Inferior parietal cortex (tissue), 1 donor: Measurements from ENCODE around the gene ARHGEF28.

Experiments used
- DNase-seq: peaks from one replicate; pipeline ENCODE4 v3.0.0-alpha.2; 2016; ENCODE audit errors: extremely low spot score

Gene ARHGEF28

DNA sequence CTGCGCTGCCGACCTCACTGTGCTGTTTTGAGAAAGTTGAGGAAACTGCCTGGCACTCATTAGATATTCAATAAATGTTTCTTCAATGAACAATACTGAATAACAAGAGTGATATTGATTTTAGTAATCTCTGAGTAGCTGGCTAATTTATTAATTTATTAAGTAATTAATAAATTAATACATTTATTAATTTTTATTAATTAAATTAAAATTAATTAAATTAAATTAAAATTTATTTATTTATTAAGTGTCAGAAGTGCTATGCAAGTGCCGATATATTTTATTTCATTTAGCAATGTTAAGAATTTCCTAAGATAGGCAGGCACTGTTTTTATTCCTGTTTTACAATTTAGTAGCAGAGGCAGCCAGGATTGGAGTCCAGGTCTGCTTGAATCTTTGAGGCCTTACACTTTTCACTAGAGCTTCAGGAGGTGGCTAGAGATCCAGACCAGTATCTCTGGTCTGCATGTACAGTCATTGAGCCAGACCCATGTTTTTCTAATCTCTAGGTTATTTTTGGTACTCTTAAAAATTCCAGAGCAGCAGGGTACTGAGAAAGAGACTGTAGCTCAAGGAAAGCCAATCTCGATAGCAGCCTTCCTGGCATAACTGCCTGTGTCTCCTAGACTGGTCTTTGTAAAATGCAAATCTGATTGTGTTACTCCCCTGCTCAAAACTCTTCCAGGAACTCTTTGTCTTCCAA is 109.2 kb downstream of the ARHGEF28 start:
- no peak for DNase-seq

DNA sequence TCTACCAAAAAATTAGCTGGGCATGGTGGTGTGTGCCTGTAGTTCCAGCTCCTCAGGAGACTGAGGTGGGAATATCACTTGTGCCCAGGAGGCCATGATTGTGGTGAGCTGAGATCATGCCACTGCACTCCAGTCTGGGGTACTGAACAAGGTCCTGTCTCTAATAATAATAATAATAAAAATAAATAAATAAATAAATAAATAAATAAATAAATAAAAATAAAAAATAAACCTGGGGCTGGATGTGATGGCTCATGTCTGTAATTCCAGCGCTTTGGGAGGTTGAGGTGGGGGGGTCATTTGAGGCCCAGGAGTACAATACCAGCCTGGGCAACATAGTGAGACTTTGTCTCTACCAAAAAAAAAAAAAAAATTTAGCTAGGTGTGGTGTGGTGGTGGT is 113.7 kb downstream of the ARHGEF28 start:
- no peak for DNase-seq

DNA sequence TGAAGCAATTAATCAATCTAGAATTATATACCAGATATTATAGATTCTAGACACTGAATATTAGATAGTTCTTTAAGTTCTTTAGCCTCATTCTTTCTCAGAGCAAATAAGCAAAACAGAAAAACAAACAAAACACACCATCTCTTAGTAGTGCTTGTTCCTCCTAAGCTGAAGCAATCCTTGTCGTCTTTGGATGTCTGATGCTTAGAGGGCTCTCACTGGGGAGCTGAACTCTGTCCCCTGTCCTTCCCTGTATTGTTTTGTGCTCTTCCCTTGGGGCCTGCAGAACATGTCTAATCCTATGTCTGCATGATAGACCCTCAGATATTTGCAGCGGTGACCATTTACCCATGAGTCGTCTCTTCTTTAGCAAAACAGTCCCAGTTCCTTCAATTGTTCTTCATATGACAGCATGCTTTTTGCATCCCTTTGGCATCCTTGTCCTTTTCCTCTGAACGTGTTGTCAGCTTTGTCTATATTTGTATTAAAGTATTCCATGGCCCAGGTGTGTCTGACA is 114.3 kb downstream of the ARHGEF28 start:
- DNase-seq: no peak

DNA sequence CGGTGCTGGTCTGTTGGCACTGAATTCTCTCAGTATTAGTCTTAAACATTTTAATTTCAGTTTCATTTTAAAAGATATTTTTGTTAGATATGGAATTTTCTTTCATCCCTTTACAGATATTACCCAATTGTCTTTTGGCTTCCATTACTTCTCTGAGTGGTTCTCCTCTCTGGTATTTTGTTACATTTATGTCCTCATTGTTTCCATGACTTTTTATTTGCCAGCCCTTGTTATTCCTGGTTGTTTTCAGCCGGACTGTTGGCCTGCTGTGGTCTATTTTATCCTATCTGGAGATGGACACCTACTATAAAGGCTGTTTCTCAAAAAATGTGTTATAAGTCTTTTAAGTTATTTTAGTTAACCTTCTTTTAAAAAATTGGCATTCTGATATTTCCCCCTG is 117.2 kb downstream of the ARHGEF28 start:
- DNase-seq: no peak

DNA sequence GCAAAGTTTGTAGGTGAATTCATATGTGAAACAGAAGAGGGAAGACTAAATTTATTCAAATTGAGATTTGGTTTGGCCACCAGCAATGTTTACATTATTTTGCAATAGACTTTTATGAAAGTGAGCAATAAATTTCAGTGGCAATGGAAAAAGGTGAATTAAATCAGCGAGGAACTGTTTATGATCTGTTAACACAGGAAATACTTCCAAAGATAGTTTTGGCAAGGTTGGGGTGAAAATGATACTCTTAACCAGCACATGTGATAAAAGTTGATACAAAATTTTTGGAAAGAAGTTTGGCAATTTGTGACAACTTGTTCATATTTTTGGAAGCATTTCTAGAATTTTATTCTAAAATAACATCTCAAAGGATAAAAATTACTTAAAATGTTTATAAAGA is 119.8 kb downstream of the ARHGEF28 start:
- DNase-seq: no peak

DNA sequence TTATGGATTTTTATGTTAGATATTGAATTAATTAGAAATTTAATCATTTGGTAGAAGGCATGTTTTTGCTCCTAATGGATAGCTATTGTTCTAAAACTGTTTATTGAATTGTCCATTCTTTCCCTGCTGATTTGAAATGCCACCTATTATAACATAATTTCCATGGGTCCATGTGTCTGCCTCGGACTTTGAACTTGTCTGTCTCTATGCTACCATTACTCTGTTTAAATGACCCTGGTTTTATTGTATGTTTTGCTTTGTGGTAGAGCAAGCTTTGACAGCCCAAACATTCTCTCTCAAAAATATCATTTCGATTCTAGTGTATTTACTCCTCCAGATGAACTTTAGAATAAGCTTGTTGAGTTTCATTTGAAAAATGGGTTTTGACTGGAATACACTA is 120.6 kb downstream of the ARHGEF28 start:
- DNase-seq: no peak

DNA sequence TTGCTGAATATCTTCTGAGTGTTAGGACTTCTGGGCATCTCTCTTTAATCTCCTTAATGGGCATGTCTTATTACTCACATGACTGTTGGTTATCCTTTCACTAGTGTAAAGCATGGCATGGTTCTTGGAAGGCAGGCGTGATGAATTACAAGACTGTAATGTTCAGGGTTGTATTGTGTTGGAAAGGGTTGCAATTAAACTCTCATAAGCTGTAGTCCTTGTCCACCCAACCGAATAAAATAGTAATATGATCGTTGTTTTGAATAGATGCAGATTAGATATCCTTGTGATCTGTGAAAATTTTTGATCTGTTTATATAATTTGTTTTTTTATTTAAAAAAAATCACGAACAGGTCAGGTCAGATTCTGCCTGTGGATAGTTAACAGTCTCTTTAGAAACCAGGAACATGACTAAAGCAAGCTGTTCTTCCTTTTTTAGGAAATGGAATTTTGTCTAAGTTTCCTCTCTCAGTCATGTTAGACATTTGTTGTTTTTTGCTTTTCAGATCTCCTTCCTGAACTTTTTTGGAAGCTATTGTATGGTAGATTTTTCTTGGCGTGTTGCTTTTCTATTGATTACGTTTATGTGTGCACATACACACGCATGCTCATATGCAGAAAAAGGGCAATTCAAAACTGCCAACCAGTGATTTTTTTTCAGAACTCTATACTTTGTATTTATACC is 121.8 kb downstream of the ARHGEF28 start:
- no peak for DNase-seq

DNA sequence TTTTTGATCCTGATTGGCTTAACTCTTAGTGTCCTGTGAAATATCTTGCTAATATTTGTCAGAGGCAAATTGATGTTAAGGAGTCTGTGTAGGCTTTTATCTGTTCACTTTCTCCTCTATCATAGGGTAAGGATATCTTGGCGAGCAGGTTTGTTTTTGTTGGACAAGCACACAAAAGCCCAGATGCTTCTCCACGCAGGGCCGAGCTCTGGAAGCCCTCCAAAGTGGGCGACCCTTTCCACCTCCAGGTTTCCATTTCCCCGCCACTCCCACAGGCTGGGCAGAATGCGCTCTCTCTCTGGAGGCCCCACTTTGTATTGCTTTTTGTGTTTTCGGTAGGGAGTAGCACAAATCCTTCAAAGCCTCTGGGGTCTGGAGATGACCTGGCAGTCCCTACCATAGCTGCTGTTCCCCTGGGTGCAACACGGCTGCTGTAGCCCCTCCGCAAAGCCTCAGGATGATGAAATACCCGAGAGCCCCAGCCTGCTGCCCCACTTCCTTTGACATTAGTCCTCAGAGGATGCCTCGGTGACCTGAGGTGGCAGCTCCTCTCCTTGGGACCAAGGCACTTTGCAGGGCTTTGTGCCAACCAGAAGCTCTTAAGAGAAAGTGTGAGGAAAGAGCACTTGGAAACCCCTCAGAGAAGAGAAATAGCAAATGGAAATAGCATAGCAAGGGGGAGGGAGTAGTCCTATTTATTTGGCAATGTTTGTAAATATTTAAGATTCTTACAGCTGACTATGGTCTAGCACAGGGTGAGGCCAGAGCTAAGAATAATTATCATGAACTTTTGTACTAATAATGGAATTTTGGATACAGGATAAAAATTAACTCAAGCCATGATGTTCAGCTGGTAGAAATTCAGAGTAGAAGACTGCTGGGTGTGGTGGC is 122.8 kb downstream of the ARHGEF28 start:
- no peak for DNase-seq

DNA sequence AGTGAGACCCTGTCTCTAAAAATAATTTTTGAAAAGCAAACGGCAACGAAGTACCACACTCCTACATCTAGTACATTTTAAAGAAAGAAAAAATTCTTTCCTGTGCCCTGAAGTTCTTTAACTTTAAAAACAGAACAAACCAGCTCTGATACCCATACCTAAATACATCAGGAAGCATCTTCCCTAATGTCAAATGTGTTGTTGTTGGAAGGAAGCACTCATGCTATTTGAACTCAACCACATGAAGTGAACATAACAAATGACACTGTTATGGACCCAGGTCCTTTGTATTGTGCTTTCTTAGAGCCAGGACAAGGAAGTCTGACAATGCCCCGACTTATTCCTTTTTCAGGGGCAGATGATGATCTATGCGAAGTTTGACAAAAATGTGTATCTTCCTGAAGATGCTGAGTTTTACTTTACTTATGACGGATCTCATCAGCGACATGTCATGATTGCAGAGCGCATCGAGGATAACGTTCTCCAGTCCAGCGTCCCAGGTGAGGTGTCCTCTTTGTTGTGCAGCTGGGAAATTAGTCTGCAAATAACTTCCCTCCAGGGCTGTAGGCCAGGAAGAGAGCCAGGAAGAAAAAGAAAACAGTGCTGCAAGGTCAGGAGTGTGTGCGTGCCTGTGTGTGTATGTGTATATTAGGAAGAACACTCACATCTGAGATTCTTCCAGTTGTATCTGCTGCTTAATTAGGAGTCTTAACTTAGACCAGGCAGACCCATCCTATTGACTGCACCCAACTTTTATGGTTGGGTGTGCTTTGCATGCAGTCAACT is 123.7 kb downstream of the ARHGEF28 start:
- DNase-seq: no peak

DNA sequence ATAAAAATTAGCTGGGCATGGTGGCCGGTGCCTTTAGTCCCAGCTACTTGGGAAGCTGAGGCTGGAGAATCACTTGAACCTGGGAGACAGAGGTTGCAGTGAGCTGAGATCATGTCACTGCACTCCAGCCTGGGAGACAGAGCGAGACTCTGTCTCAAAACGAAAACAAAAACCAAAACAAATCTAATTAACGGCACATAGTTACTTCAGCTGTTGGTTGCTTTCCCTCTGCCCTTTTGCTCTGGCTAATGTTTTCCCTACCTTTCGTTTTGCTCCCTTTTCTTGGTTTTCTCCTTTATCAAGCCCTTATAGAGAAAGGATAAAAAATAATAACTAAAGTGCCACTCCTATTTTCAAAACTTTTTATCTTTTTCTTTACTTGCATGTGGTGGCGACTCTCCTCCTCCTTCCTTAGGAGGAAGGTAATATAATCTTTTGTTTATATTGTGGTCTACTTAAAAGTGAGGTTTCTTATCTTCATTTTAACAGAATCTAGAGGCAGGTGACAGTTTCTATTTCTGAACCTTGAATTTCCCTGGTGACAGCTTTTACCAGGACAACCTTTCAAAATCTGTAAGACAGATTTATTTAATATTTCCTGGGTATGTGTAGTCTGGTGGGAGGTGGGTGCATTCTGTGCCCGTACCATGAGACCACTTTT is 125.4 kb downstream of the ARHGEF28 start:
- DNase-seq: no peak

DNA sequence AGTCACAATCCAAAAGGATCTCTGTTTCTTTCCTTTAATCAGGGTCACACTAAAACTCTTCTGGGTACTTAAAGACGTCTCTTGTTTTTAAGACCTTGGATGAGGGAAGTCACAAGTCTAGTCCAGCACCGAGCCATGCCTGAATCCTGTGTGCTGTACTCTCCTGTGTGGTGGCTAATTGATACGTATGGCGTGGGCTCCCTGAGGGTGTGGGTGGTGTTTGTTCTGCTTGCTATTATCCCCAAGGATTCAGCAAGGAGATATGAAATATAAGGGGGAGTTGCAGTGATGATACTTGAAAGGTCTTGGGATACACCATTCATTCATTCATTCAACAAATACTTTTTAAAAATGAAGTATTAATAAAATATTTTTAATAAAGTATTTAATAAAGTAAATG is 128.3 kb downstream of the ARHGEF28 start:
- no peak for DNase-seq

DNA sequence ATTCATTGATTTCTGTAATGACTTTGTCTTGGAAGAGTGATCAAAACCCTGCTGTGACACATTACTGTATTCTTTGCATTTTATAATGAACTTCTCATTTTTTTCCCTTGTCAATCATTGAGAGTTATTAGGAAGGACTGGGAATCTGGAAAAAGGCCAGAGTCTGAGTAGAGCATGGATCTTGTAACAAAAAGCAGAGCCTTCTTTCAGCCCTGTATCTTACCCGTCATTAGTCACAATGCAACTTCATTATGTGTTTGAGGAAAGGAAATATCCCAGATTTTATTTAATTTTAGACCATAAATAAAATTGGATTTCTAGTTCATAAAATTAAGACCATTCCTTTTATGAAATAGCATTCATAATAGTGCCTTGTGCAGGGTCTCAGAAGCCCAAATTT is 131.4 kb downstream of the ARHGEF28 start:
- DNase-seq: no peak

DNA sequence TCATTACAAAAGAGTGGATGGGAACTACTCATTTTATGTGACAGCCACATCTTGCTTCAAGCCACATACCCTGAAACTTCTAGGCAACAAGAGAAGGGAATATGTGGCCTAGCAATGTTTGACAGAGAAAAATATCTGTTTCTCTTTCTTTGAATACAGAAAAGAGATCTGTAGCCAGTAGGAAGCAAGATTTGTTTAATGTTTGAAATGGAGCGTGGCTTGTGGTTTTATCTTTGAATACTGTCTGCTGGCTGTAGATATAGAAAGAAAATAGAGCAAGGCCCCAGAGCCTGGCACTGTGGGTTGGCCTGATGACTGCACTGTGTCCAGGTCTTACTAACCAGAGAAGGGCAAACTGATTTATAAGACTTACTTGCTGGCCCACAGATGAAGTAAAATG is 133.8 kb downstream of the ARHGEF28 start:
- DNase-seq: no peak

DNA sequence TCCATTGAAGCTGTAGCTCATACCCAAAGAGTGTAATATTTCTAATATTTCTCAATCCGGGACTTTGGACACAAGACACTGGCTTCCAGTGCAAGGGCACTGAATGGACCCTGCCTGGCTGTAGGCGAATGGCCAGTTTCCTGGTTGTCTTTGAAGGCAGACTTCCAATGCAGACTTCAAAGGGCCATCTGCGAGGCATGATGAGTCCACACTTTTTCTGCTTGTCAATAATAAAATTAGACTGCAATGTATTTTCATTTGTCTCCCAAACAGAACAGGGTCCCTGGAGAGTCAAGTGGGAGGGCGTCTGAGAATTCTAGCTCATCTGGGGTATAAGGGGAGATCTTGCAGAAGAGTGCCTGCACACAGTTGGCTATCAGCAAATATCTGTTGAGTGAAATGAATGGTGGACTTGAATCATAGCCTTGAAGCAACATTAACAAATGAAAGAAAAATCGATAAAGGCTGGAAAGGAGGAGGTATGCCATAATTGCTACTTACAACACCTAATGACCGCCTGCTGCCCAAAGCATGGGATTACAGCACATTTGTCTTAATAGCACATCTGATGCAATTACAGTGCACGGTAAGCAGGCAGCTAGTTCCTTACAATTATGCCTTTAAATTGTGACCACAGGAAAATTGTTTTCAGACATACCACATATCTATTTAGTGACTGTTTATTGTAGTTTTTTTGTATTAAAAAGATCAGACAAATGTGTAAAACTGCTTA is 137.5 kb downstream of the ARHGEF28 start:
- DNase-seq: no peak

DNA sequence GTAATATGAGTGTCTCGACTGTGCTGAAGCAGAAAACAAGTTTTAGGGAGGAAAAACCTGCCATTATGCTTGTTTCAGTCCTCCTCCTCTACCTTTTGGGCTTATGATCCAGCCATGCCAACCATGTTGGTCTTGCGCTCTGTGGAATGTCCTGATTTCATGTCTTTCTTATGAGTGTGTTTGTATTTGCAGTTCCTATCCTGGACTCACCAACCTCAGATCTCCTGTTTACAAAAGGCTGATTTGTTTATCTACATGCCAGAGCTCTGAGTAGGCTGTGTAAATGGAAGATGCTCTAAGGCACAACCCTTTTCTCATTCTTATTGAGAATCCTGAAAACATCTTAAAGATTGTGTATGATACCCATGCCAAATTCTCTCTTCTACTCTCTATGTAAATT is 138.6 kb downstream of the ARHGEF28 start:
- DNase-seq: no peak

DNA sequence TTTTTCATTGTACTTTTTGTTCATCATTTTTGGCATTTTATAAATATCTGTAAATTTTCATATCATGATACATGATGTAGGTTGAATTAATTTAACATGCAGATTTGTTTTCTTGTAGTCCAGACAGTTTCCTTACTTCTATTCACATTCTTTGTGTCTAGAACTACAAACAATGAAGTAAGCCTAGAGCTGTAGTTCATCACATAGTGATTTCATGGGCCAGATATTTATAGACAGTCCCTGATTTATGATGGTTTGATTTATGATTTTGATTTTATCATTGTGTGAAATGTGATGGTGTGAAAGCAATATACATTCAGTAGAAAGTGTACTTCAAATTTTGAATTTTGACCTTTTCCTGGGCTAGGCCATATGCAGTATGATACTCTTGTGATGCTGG is 139.0 kb downstream of the ARHGEF28 start:
- DNase-seq: no peak

DNA sequence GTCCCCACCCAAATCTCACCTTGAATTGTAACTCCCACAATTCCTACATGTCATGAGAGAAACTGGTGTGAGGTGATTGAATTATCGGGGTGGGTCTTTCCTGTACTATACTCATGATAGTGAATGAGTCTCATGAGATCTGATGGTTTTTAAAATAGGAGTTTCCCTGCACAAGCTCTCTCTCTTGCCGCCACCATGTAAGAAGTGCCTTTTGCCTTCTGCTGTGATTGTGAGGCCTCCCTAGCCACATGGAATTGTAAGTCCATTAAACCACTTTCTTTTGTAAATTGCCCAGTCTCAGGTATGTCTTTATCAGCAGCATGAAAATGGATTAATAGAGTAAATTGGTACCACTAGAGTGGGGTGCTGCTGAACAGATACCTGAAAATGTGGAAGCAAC is 140.9 kb downstream of the ARHGEF28 start:
- no peak for DNase-seq

DNA sequence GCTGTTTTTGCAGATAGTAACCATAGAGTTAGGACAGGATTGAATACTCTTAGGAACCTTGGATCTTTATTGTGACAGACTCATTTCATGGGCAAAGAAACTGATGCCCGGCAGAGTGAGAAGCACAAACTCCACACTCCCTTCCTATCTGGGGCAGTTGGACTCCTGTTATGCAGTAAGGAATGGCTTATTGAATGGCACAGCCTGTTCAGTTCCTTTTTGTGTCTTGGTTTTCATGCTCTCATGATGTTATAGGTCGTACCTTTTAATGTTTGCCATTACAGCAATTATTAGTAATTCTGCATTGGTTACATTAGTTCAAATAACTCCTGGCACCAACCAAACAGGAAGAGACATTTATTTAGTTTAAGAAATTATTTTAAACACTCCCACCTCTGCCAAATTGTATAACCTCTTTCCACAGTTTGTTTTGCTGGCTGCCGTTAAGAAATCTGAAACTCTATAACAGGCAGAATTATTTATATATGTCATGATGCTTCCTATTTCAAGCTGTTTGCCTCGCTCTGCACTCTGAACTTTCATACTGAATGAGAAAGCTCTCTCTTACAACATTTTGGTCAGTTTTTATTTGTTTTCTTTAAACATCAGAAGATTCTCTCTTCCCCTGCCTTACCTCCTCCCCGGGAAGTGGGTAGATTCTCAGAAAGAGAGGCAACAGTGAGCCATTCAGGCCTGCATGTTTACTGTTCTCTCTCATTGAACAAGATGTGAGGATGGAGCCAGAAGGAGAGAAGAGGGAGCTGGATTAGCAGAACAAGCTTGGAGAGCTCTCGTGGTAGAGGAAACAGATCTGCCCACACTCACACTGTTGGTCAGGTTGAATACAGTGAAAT is 144.4 kb downstream of the ARHGEF28 start:
- DNase-seq: no peak

DNA sequence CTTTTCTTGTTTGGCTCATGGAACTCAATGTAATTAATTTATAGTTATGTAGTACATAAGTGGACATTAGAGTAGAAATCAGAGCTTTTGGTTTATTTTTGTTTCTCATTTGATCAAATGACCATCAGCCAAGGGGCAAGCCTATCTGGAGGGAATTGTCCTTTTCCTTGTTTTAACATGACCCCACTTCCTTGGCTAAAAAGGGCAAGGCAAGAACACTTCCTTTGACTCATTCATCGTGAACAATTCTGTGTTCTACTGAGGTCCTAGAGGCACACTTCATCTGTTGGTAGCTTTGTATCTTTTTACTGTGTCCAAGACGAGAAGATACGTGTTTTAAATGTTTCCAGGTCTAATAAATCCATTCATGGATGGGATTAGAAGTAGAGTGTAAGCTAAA is 148.9 kb downstream of the ARHGEF28 start:
- DNase-seq: no peak
